ENCODE measurements around the gene FLT3. TPM values are rescaled to one million over a fixed set of nuclear protein-coding genes. Genes with fewer than 3 reads are reported as not detected.

Gene FLT3
- total and polyA plus RNA-seq, 2 of the 13 experiments (the other 11 are each of a cell fraction or from before 2014, with no cell fraction given) = not detected

DNA sequence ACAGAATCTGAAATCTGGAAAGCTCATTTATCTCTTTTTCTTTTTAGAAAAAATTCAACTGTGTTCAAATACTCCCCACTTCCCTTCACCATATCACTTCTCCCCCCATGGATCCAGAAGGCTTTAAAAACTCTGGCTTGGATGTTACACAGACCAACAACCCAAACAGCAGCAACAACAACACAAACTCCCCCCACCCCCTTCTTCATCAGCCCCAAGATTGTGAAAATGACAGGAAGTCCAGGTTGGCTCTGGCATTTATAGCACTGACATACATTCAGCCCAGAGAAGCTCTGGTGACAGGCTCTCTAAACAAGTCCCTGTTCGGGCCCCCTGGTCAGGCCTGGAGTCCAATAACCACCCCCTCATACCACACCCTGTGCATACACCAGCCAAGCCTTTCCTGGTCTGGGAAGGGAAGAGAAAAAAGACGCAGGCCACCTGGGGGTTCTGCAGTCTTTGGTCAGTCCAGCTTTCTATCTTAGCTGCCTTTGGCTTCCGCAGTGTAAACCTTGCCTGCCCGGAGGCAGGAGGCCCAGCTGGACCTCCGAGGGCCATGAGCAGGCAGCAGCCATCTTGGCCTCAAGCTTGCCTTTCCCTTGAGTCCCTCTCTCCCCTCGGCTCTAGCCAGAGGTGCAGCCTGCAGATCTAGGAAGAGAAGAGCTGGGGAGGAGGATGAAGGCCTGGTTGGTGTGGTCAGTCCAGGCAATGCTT, 138.1 kb downstream of the FLT3 start (continued):
- TF ChIP-seq NFE2L1 (CRISPR knock-in tag; IDR thresholded peaks at IDR 0.05; ENCODE audit: borderline replicate concordance) = no peak
- TF ChIP-seq RORA (CRISPR knock-in tag; IDR thresholded peaks at IDR 0.05) = no peak
- peak; percentile 29; the same call in 1 of the 2 replicates for TF ChIP-seq ZBTB7A (CRISPR knock-in tag; IDR thresholded peaks at IDR 0.05)
- TF ChIP-seq ESRRA (CRISPR knock-in tag; IDR thresholded peaks at IDR 0.05; ENCODE audit: low read depth) = no peak
- TF ChIP-seq HIVEP1 (CRISPR knock-in tag; IDR thresholded peaks at IDR 0.05) = no peak
- no peak for TF ChIP-seq TAF15 (IDR thresholded peaks at IDR 0.05; ENCODE audit: low read depth, low read length, poor library complexity, severe bottlenecking)
- 0 out of 2 replicates have a peak, but pooled peaks have one; percentile 27 for TF ChIP-seq EHMT2 (IDR thresholded peaks at IDR 0.05; ENCODE audit: borderline replicate concordance, low read depth, low read length)
- TF ChIP-seq ZNF644 (CRISPR knock-in tag; IDR thresholded peaks at IDR 0.05; ENCODE audit: low read depth) = 0 out of 2 replicates have a peak, but pooled peaks have one; percentile 48
- TF ChIP-seq, protein P1, sequence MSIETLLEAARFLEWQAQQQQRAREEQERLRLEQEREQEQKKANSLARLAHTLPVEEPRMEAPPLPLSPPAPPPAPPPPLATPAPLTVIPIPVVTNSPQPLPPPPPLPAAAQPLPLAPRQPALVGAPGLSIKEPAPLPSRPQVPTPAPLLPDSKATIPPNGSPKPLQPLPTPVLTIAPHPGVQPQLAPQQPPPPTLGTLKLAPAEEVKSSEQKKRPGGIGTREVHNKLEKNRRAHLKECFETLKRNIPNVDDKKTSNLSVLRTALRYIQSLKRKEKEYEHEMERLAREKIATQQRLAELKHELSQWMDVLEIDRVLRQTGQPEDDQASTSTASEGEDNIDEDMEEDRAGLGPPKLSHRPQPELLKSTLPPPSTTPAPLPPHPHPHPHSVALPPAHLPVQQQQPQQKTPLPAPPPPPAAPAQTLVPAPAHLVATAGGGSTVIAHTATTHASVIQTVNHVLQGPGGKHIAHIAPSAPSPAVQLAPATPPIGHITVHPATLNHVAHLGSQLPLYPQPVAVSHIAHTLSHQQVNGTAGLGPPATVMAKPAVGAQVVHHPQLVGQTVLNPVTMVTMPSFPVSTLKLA (IDR thresholded peaks at IDR 0.05) = no peak
- TF ChIP-seq, protein P2, sequence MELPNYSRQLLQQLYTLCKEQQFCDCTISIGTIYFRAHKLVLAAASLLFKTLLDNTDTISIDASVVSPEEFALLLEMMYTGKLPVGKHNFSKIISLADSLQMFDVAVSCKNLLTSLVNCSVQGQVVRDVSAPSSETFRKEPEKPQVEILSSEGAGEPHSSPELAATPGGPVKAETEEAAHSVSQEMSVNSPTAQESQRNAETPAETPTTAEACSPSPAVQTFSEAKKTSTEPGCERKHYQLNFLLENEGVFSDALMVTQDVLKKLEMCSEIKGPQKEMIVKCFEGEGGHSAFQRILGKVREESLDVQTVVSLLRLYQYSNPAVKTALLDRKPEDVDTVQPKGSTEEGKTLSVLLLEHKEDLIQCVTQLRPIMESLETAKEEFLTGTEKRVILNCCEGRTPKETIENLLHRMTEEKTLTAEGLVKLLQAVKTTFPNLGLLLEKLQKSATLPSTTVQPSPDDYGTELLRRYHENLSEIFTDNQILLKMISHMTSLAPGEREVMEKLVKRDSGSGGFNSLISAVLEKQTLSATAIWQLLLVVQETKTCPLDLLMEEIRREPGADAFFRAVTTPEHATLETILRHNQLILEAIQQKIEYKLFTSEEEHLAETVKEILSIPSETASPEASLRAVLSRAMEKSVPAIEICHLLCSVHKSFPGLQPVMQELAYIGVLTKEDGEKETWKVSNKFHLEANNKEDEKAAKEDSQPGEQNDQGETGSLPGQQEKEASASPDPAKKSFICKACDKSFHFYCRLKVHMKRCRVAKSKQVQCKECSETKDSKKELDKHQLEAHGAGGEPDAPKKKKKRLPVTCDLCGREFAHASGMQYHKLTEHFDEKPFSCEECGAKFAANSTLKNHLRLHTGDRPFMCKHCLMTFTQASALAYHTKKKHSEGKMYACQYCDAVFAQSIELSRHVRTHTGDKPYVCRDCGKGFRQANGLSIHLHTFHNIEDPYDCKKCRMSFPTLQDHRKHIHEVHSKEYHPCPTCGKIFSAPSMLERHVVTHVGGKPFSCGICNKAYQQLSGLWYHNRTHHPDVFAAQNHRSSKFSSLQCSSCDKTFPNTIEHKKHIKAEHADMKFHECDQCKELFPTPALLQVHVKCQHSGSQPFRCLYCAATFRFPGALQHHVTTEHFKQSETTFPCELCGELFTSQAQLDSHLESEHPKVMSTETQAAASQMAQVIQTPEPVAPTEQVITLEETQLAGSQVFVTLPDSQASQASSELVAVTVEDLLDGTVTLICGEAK (IDR thresholded peaks at IDR 0.05) = no peak
- TF ChIP-seq, protein P2 (CRISPR knock-in tag; IDR thresholded peaks at IDR 0.05) = no peak
- TF ChIP-seq ZFY (CRISPR knock-in tag; IDR thresholded peaks at IDR 0.05) = peak; percentile 26; the same call in 1 of the 2 replicates
- 0 out of 4 replicates have a peak, but pooled peaks have one; percentile 21 to 35 for TF ChIP-seq POLR2A (IDR thresholded peaks at IDR 0.05; ENCODE audit: insufficient read depth in 1 of 2, low read depth in 2 of 2, low read length in 2 of 2)
- TF ChIP-seq ZMYM3 (CRISPR knock-in tag; IDR thresholded peaks at IDR 0.05) = 0 out of 2 replicates have a peak, but pooled peaks have one; percentile 30
- no peak for TF ChIP-seq ZNF121 (CRISPR knock-in tag; IDR thresholded peaks at IDR 0.05)
- TF ChIP-seq XRCC5 (optimal IDR thresholded peaks at IDR 0.05; ENCODE audit: low read length) = peak; percentile 20
- TF ChIP-seq NR2F6 (IDR thresholded peaks at IDR 0.05) = no peak
- TF ChIP-seq NR2F6 (CRISPR knock-in tag; IDR thresholded peaks at IDR 0.05) = no peak
- TF ChIP-seq, protein P3, sequence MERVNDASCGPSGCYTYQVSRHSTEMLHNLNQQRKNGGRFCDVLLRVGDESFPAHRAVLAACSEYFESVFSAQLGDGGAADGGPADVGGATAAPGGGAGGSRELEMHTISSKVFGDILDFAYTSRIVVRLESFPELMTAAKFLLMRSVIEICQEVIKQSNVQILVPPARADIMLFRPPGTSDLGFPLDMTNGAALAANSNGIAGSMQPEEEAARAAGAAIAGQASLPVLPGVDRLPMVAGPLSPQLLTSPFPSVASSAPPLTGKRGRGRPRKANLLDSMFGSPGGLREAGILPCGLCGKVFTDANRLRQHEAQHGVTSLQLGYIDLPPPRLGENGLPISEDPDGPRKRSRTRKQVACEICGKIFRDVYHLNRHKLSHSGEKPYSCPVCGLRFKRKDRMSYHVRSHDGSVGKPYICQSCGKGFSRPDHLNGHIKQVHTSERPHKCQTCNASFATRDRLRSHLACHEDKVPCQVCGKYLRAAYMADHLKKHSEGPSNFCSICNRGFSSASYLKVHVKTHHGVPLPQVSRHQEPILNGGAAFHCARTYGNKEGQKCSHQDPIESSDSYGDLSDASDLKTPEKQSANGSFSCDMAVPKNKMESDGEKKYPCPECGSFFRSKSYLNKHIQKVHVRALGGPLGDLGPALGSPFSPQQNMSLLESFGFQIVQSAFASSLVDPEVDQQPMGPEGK (CRISPR knock-in tag; IDR thresholded peaks at IDR 0.05) = peak; percentile 23; the same call in 1 of the 2 replicates
